Measurements from ENCODE around the gene LMX1A.

Gene LMX1A

GRCh38 chr1:165174491-165174890 is 182.0 kb downstream of the LMX1A start:
- TF ChIP-seq CTCF (IDR thresholded peaks at IDR 0.05) (no peak), ZFX (IDR thresholded peaks at IDR 0.05; ENCODE audit: borderline replicate concordance) (no peak)
- H3K27ac ChIP-seq: no peak overlapping the region

GRCh38 chr1:165173818-165174217 is 182.7 kb downstream of the LMX1A start:
- H3K27ac ChIP-seq: no peak overlapping the region
- TF ChIP-seq CTCF (IDR thresholded peaks at IDR 0.05) (no peak), ZFX (IDR thresholded peaks at IDR 0.05; ENCODE audit: borderline replicate concordance) (no peak)

- TF ChIP-seq ZFX (IDR thresholded peaks at IDR 0.05; ENCODE audit: borderline replicate concordance) (no peak), CTCF (IDR thresholded peaks at IDR 0.05) (no peak)
- H3K27ac ChIP-seq: no peak overlapping the region
Measured at GRCh38 chr1:165173409-165173808, 183.1 kb downstream of the LMX1A start.

- TF ChIP-seq CTCF (IDR thresholded peaks at IDR 0.05): no peak
- TF ChIP-seq ZFX (IDR thresholded peaks at IDR 0.05; ENCODE audit: borderline replicate concordance): no peak
Measured at GRCh38 chr1:165172666-165173065, 183.8 kb downstream of the LMX1A start.

GRCh38 chr1:165169729-165170128 is 186.8 kb downstream of the LMX1A start:
- H3K27ac ChIP-seq: no peak overlapping the region
- TF ChIP-seq ZFX (IDR thresholded peaks at IDR 0.05; ENCODE audit: borderline replicate concordance): no peak
- TF ChIP-seq CTCF (IDR thresholded peaks at IDR 0.05): no peak

More at GRCh38 chr1:165172666-165173065, 183.8 kb downstream of the LMX1A start:
- H3K27ac ChIP-seq: no peak overlapping the region

GRCh38 chr1:165169028-165169427 is 187.5 kb downstream of the LMX1A start:
- H3K27ac ChIP-seq: no peak overlapping the region
- TF ChIP-seq ZFX (IDR thresholded peaks at IDR 0.05; ENCODE audit: borderline replicate concordance) (no peak), CTCF (IDR thresholded peaks at IDR 0.05) (no peak)

GRCh38 chr1:165168467-165168866 is 188.0 kb downstream of the LMX1A start:
- no peak for TF ChIP-seq ZFX (IDR thresholded peaks at IDR 0.05; ENCODE audit: borderline replicate concordance)
- TF ChIP-seq CTCF (IDR thresholded peaks at IDR 0.05): no peak
- H3K27ac ChIP-seq: no peak overlapping the region

All from 22Rv1 (cell line).